ENCODE data around the gene THEM4. TPM values are rescaled to one million over a fixed set of nuclear protein-coding genes. Genes with fewer than 3 reads are reported as not detected.

Gene THEM4
- total and polyA plus RNA-seq, 2 donors (not counting 1 experiment from before 2014, with no cell fraction given), result 15.0 to 16.1 TPM

DNA sequence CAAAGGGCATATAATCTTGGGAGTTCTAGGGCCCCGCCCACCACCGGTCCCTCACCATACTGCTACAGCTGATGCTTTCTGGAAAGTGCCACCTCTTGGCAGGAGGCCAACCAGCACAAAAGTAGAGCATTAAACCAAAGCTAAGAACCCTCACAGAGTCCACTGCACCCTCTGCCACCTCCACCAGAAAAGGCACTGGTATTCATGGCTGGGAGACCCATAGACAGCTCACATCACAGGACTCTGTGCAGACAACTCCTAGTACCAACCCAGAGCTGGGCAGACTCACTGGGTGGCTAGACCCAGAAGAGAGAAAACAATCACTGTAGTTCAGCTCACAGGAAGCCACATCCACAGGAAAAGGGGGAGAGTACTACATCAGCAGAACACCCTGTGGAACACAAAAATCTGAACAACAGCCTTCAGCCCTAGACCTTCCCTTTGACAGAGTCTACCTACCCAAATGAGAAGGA is 10.8 kb downstream of the THEM4 start:
- POLR2A ChIA-PET, result interaction anchor here (0.6 kb wide), 1 partner anchor 292 kb away, joined by 5 read pairs; no protein-coding TSS in a partner anchor

More for the DNA sequence above, 10.8 kb downstream of the THEM4 start:
- Histone ChIP-seq H3K4me3 (ENCODE audit: control extremely low read depth in 1 of 5, extremely low read depth in 1 of 5, insufficient read depth in 1 of 5, low read depth in 2 of 5, low read length in 4 of 5) (no peak overlapping the region), H4K20me1 (ENCODE audit: control insufficient read depth, insufficient read depth, low read length, poor library complexity, severe bottlenecking) (no peaks in the 10 kb centered on the region), H3K4me2 (replicated peaks; ENCODE audit: low read depth, low read length, poor library complexity, severe bottlenecking) (no peak overlapping the region), H3K27me3 (replicated peaks in 1 of 4; ENCODE audit: control extremely low read depth in 1 of 4, control insufficient read depth in 3 of 4, insufficient read depth in 4 of 4, low read length in 3 of 4) (peaks cover 0 to 2% (median 0%) of the 10 kb centered on the region in 4 experiments), H3K79me2 (ENCODE audit: control insufficient read depth, insufficient read depth, low read length) (peaks cover 21% of the 10 kb centered on the region), H3K9me3 (ENCODE audit: control extremely low read depth in 1 of 3, control insufficient read depth in 2 of 3, insufficient read depth in 1 of 3, low read length in 2 of 3) (peaks cover 1 to 7% (median 7%) of the 10 kb centered on the region in 3 donors), H2AFZ (ENCODE audit: insufficient read depth, low read depth, low read length, poor library complexity, severe bottlenecking) (no peak overlapping the region), H3K36me3 (replicated peaks in 1 of 2; ENCODE audit: control extremely low read depth in 1 of 2, control insufficient read depth in 1 of 2, extremely low read depth in 1 of 2, insufficient read depth in 2 of 2, low read length in 1 of 2) (peaks cover 0 to under 1% of the 10 kb centered on the region in 2 experiments), H3K4me1 (ENCODE audit: control insufficient read depth in 2 of 2, insufficient read depth in 2 of 2, low read length in 2 of 2) (no peaks in the 10 kb centered on the region), H3K27ac (ENCODE audit: low read length in 2 of 2) (no peak overlapping the region), H3K9ac (ENCODE audit: low read length) (no peak overlapping the region)
- Mint-ChIP-seq H3K9me3 (ENCODE audit: insufficient read depth) (peaks cover 11% of the 10 kb centered on the region), H3K27ac (no peak overlapping the region), H3K4me3 (no peak overlapping the region), H3K4me1 (peaks cover 3% of the 10 kb centered on the region), H3K27me3 (no peaks in the 10 kb centered on the region)
- no peak for DNase-seq
- CTCF ChIA-PET, result interaction anchor here (0.8 to 1.7 kb wide), 3 partner anchors 10 to 103 kb away, joined by 3 to 7 read pairs (median 5); partner anchors contain the start of gene THEM4
- 39% methylated on average over 2 of the region's 2 CpGs for WGBS (ENCODE audit: insufficient coverage)
- no peak for ATAC-seq (ENCODE audit: low read depth)
- TF ChIP-seq EZH2 (IDR thresholded peaks at IDR 0.05; ENCODE audit: borderline replicate concordance, insufficient read depth, low read depth, low read length, poor library complexity, severe bottlenecking) (no peak), CTCF (IDR thresholded peaks at IDR 0.05) (no peak)
- intact Hi-C loops (cut with micrococcal nuclease), result no loop called here

Measured in B cell (primary cell).